Omental fat pad (tissue), 4 donors: ENCODE results near the gene RNU5B-1. TPM values are rescaled to one million over a fixed set of nuclear protein-coding genes. Genes with fewer than 3 reads are reported as not detected.
"Not testable (repeated sequence)": the region's sequence is repeated elsewhere in the genome, so short reads cannot be mapped to it uniquely, and the experiment has no call there.

ENCODE experiments used
- ATAC-seq: fragments of 150-250 bp; one replicate; pipeline ENCODE4 v1.9.1; 2016; ENCODE audit warnings: mild to moderate bottlenecking, moderate library complexity; ENCODE audit not compliant: low FRiP score
- DNase-seq: peaks from one replicate; pipeline ENCODE4 v3.0.0-alpha.2; 2019; ENCODE audit warnings: low spot score
- CTCF ChIP-seq, 3 donors: fragments of 450-650 bp; IDR thresholded peaks; one replicate each; pipeline ENCODE4 v1.5.1; 2016 to 2017; ENCODE audit warnings: antibody characterized with exemption in 3 of 3, mild to moderate bottlenecking in 3 of 3, moderate library complexity in 2 of 3
- small RNA-seq: library from RNA; depleted of rRNA; stranded (forward); fragments of <200 nt; gene quantifications from one replicate; pipeline ENCODE3, GENCODE V24; 2016
- total RNA-seq, 4 donors: library from RNA; depleted of rRNA; stranded (reverse); fragments of >200 nt; gene quantifications; one replicate each; pipeline ENCODE4 v1.1.0, GENCODE V29; 2016

RNU5B-1 gene
- total RNA-seq, 4 donors from 2014 or later, result not detected

GRCh38 chr15:65344214-65344913, 39.9 kb downstream of the RNU5B-1 start:
- no peak for ATAC-seq
- DNase-seq, result no peak
- no peak for TF ChIP-seq CTCF (IDR thresholded peaks at IDR 0.05)

- DNase-seq (no peak), ATAC-seq (no peak)
- TF ChIP-seq CTCF (IDR thresholded peaks at IDR 0.05), result no peak
Measured at GRCh38 chr15:65344914-65345275, 40.4 kb downstream of the RNU5B-1 start.

GRCh38 chr15:65346856-65347598, 42.5 kb downstream of the RNU5B-1 start:
- ATAC-seq (no peak), DNase-seq (no peak)
- no peak for TF ChIP-seq CTCF (IDR thresholded peaks at IDR 0.05)

GRCh38 chr15:65347756-65348155, 43.3 kb downstream of the RNU5B-1 start:
- not testable (repeated sequence) for ATAC-seq, DNase-seq

GRCh38 chr15:65349338-65349737, 44.9 kb downstream of the RNU5B-1 start:
- no peak for TF ChIP-seq CTCF (IDR thresholded peaks at IDR 0.05)
- no peak for ATAC-seq
- no peak for DNase-seq

GRCh38 chr15:65351972-65352371, 47.5 kb downstream of the RNU5B-1 start:
- not testable (repeated sequence) for DNase-seq

More at GRCh38 chr15:65351972-65352371, 47.5 kb downstream of the RNU5B-1 start:
- ATAC-seq, result not testable (repeated sequence)

Small RNA genes within 50 kb of the gene (small RNA-seq; reads per million reads assigned to genes)
- gene RNU5A-1 (8,256 reads per million, percentile 100 among the genes with 10 or more reads in this experiment), gene RNU5B-1 (1,203 reads per million, percentile 99 among the genes with 10 or more reads in this experiment), gene SNORA24B (not detected)

Other genes with a start within 250 kb of the RNU5B-1 start
- 10 to 100 TPM in 1 of 4 donors, 1 to 10 TPM in 3; 4.6 to 50.0 (median 7.6) TPM for gene RASL12, start 236.7 kb upstream of the RNU5B-1 start, total RNA-seq
- gene KBTBD13, start 227.9 kb upstream of the RNU5B-1 start, total RNA-seq, result not detected
- gene UBAP1L, start 189.5 kb upstream of the RNU5B-1 start, total RNA-seq, result 1 to 10 TPM; 2.9 to 5.6 (median 4.6) TPM
- gene PDCD7, start 170.9 kb upstream of the RNU5B-1 start, total RNA-seq, result 10 to 100 TPM; 14.8 to 20.3 (median 17.3) TPM
- 10 to 100 TPM; 30.2 to 58.8 (median 37.7) TPM for gene CLPX, start 119.3 kb upstream of the RNU5B-1 start, total RNA-seq
- gene CILP, start 93.2 kb upstream of the RNU5B-1 start, total RNA-seq, result 100 to 1,000 TPM in 2 of 4 donors, 10 to 100 TPM in 2; 27.2 to 434 (median 75.3) TPM
- 10 to 100 TPM in 1 of 4 donors, 1 to 10 TPM in 3; 5.6 to 11.0 (median 7.5) TPM for gene PARP16, start 17.8 kb upstream of the RNU5B-1 start, total RNA-seq
- gene RNU5A-1, start 8.6 kb upstream of the RNU5B-1 start, total RNA-seq, result not detected
- gene IGDCC3, start 73.3 kb downstream of the RNU5B-1 start, total RNA-seq, result not detected
- gene IGDCC4, start 118.3 kb downstream of the RNU5B-1 start, total RNA-seq, result 10 to 100 TPM in 1 of 4 donors, 1 to 10 TPM in 1, under 1 TPM in 2; 0.25 to 11.3 (median 1.1) TPM
- gene DPP8, start 213.0 kb downstream of the RNU5B-1 start, total RNA-seq, result 10 to 100 TPM; 25.1 to 53.3 (median 29.6) TPM
- 10 to 100 TPM; 31.3 to 50.9 (median 36.9) TPM for gene HACD3, start 225.8 kb downstream of the RNU5B-1 start, total RNA-seq